Measurements from ENCODE around the gene ZNF418. TPM values are rescaled to one million over a fixed set of nuclear protein-coding genes. Genes with fewer than 3 reads are reported as not detected.

Gene ZNF418
- 1 to 10 TPM; 1.9 to 6.4 (median 4.0) TPM for total RNA-seq

- WGBS, 2 donors (ENCODE audit: low coverage in 1 of 2): 11 to 33% methylated on average over 22 to 54 of the region's 54 CpGs
- peaks cover 0 to 20% (median 5%) of the 10 kb centered on the region in 4 donors for H3K36me3 ChIP-seq
Measured at GRCh38 chr19:57934820-57935665, at the start of gene ZNF418. ZNF418 (minus strand) TSS chr19:57935402; CDS start chr19:57933822, 1,580 bp downstream.

GRCh38 chr19:57978586-57979289 lies 43.5 kb upstream of the ZNF418 start:
- H3K9me3 ChIP-seq: peaks cover 96 to 99% of the 10 kb centered on the region in 2 donors
- DNase-seq: no peak
- no peak overlapping the region for H3K4me3 ChIP-seq
- in situ Hi-C loops (cut with MboI; ENCODE audit: low pct_ligation_motif_present in 1 of 4, low pct_unique_long_range_greater_than_20kb in 1 of 4, low sequenced_read_pairs in 3 of 4) (no loop called here), intact Hi-C loops (cut with DNase I; ENCODE audit: low total_unique reads) (no loop called here)
- H3K36me3 ChIP-seq: peaks cover 4 to 65% (median 35%) of the 10 kb centered on the region in 4 donors
- H3K4me1 ChIP-seq: no peaks in the 10 kb centered on the region
- TF ChIP-seq CTCF (IDR thresholded peaks at IDR 0.05) (no peak), EP300 (IDR thresholded peaks at IDR 0.05; ENCODE audit: low read depth) (no peak), POLR2AphosphoS5 (IDR thresholded peaks at IDR 0.05) (no peak), POLR2A (IDR thresholded peaks at IDR 0.05) (no peak)
- WGBS, 2 donors (ENCODE audit: low coverage in 1 of 2): 91 to 100% methylated on average over 2 to 3 of the region's 3 CpGs
- H3K27me3 ChIP-seq: no peaks in the 10 kb centered on the region
- H3K27ac ChIP-seq: no peak overlapping the region

More at GRCh38 chr19:57934820-57935665, at the start of gene ZNF418:
- H3K4me3 ChIP-seq: peak within 1 kb of the TSS; percentile 37 to 75 (median 52)
- H3K9me3 ChIP-seq: peaks cover 51 to 71% of the 10 kb centered on the region in 2 donors
- H3K27me3 ChIP-seq: no peaks in the 10 kb centered on the region
- H3K27ac ChIP-seq: peak within 1 kb of the TSS in 3 of 4 donors; percentile 55 to 74 (median 57)
- in situ Hi-C loops (cut with MboI; ENCODE audit: low pct_ligation_motif_present in 1 of 4, low pct_unique_long_range_greater_than_20kb in 1 of 4, low sequenced_read_pairs in 3 of 4) (no loop called here), intact Hi-C loops (cut with DNase I; ENCODE audit: low total_unique reads) (no loop called here)
- DNase-seq: peak; percentile 24
- TF ChIP-seq POLR2A (IDR thresholded peaks at IDR 0.05) (no peak), EP300 (IDR thresholded peaks at IDR 0.05; ENCODE audit: low read depth) (no peak), CTCF (IDR thresholded peaks at IDR 0.05) (no peak), POLR2AphosphoS5 (IDR thresholded peaks at IDR 0.05) (no peak)
- peaks cover 0 to 10% (median 0%) of the 10 kb centered on the region in 4 donors for H3K4me1 ChIP-seq

GRCh38 chr19:57974434-57974833 lies 39.2 kb upstream of the ZNF418 start, which contains the start of gene C19orf18:
C19orf18 (minus strand) TSS chr19:57974534; CDS start chr19:57974432, 102 bp downstream.
- intact Hi-C loops (cut with DNase I; ENCODE audit: low total_unique reads) (no loop called here), in situ Hi-C loops (cut with MboI; ENCODE audit: low pct_ligation_motif_present in 1 of 4, low pct_unique_long_range_greater_than_20kb in 1 of 4, low sequenced_read_pairs in 3 of 4) (no loop called here)
- H3K4me1 ChIP-seq: no peaks in the 10 kb centered on the region
- H3K4me3 ChIP-seq: no peak within 1 kb of the TSS
- H3K9me3 ChIP-seq: peaks cover 85 to 93% of the 10 kb centered on the region in 2 donors
- no peaks in the 10 kb centered on the region for H3K27me3 ChIP-seq
- 80 to 100% methylated on average over 4 of the region's 4 CpGs for WGBS, 2 donors (ENCODE audit: low coverage in 1 of 2)
- DNase-seq: no peak
- H3K27ac ChIP-seq: no peak within 1 kb of the TSS
- H3K36me3 ChIP-seq: peaks cover 0 to 26% (median 11%) of the 10 kb centered on the region in 4 donors
- no peak for TF ChIP-seq POLR2AphosphoS5 (IDR thresholded peaks at IDR 0.05)
- no peak for TF ChIP-seq POLR2A (IDR thresholded peaks at IDR 0.05)
- TF ChIP-seq CTCF (IDR thresholded peaks at IDR 0.05): no peak
- TF ChIP-seq EP300 (IDR thresholded peaks at IDR 0.05; ENCODE audit: low read depth): no peak

- TF ChIP-seq EP300 (IDR thresholded peaks at IDR 0.05; ENCODE audit: low read depth) (no peak), CTCF (IDR thresholded peaks at IDR 0.05) (no peak), POLR2A (IDR thresholded peaks at IDR 0.05) (no peak), POLR2AphosphoS5 (IDR thresholded peaks at IDR 0.05) (no peak)
- Histone ChIP-seq H3K4me1 (no peaks in the 10 kb centered on the region), H3K36me3 (peaks cover 0 to 6% (median 0%) of the 10 kb centered on the region in 4 donors), H3K9me3 (peaks cover 60 to 91% of the 10 kb centered on the region in 2 donors), H3K27ac (no peak overlapping the region), H3K4me3 (no peak overlapping the region), H3K27me3 (no peaks in the 10 kb centered on the region)
- 81 to 91% methylated on average over 8 of the region's 8 CpGs for WGBS, 2 donors (ENCODE audit: low coverage in 1 of 2)
- in situ Hi-C loops (cut with MboI; ENCODE audit: low pct_ligation_motif_present in 1 of 4, low pct_unique_long_range_greater_than_20kb in 1 of 4, low sequenced_read_pairs in 3 of 4) (no loop called here), intact Hi-C loops (cut with DNase I; ENCODE audit: low total_unique reads) (no loop called here)
- no peak for DNase-seq
Measured at GRCh38 chr19:57964761-57965160, 29.6 kb upstream of the ZNF418 start.

Data from transverse colon (tissue), 4 donors.